GM18519 (cell line): ENCODE measurements around the gene PARD3.

Source experiments
- ATAC-seq: cut with Tn5 transposase; IDR thresholded peaks from one replicate; pipeline ENCODE4 v1.9.1; 2021; ENCODE audit warnings: mild to moderate bottlenecking, moderate library complexity; ENCODE audit not compliant: unreplicated experiment, low FRiP score

The PARD3 gene

DNA sequence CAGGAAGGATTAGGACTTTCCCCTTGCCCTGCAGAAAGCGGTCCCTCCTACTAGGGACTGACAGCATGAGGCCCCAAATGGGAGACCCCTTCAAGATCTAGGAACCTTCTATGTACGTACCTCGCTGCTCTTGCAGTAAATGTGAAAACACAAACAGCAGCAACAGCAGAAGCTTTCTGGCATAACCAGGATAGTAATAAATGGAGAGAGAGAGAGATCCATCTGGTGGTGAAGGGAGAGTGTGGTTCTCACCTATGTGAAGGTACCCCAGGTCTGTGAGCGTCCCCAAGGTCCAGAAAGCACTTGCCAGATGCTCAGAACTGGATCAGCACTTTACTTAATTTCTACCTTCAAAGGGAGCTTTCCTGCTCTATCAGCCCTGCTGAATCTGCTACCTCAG lies 592.7 kb downstream of the PARD3 start:
- ATAC-seq: no peak

DNA sequence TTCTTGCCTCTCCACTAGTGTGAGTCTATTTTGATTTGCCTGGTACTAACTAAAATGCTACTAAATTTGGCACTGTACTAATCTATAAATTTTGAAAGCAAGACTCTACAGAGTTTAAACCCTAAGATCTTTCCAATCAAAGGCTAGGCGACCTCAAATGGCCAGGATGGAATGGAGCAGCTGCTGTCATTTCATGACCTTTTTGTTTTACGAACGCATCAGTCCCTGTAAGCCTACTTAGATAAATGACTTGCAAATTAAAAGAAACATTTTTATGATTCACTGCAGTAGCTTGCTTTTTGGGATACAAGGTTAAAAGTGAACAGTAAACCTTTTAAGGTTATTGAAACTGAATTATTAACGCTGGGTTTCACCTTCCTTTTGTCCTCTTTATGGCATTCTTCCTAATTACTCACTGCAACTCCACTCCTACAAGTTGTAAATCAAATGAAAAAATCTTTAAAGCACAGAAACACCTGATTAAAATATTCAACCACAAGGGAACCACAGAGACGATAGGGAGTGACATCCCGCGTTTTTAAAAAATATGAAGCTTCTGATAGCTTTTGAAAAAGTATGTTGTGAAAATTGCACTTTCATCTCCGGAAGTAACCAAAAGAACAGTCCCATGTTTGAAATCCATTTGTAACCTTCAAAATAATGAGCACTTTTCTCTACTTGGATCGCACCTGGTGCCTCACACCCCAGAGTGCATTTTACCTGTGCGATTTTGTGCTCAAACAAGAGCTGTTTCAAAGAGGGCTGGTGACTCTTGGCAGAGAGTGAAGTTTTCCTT lies 595.1 kb downstream of the PARD3 start:
- ATAC-seq: no peak

DNA sequence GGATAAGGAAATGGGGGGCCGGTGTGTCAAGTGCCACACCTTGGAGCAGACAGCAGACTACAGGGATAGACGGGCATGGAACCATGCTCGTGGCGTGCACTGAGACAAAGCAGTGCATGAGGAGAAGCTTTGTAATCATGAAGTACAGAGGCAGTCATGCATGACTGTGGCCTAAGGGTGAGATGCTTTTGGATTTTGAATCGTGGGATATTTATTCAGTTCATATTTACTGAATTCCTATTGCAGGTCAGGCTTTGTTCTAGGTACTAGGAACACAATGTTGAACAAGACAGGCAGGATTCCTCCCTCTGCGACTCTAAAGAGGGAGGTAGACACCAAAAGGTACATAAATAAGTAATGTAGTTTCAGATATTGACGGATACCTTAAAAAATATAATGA lies 597.6 kb downstream of the PARD3 start:
- ATAC-seq: no peak

DNA sequence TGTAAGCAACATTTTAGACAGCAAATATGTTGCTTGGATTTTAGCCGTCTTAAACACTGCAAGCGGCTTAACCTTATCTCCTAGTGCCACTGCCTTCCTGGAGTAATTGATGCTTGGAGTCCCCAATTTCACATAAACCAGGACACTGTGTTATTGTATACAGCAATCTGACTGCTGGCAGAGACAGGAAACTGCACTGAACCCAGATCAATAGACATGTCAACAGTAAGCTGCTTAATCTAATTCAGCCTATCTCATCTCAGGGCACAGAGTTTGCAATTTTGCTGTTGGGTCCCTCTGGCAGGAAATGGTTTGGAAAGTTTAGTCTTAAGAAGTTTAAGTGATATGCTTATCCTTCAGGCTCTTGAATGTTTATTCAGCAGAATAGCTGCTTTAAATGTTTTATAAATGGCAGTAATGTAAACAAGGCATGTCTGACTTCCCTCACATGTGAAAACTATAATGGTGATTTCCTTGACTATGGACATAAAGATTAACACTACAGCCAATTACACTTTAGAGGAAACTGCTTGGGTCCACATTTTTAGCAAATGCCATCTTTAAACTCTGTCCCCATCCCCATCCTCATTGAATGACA lies 598.6 kb downstream of the PARD3 start:
- no peak for ATAC-seq

DNA sequence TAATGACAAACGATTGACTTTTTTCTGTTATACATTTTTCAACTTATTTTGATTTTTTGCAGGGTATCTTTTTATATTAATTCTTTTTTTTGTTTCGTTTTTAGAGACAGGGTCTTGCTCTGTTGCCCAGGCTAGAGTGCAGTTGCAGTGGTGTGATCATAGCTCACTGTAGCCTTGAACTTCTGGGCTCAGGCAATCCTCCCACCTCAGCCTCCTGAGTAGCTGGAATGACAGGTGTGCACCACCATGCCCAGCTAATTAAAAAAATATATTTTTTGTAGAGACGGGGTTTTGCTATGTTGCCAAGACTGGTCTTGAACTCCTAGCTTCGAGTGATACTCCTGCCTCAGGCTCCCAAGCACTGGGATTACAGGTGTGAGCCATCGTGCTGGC lies 601.3 kb downstream of the PARD3 start:
- ATAC-seq: no peak

DNA sequence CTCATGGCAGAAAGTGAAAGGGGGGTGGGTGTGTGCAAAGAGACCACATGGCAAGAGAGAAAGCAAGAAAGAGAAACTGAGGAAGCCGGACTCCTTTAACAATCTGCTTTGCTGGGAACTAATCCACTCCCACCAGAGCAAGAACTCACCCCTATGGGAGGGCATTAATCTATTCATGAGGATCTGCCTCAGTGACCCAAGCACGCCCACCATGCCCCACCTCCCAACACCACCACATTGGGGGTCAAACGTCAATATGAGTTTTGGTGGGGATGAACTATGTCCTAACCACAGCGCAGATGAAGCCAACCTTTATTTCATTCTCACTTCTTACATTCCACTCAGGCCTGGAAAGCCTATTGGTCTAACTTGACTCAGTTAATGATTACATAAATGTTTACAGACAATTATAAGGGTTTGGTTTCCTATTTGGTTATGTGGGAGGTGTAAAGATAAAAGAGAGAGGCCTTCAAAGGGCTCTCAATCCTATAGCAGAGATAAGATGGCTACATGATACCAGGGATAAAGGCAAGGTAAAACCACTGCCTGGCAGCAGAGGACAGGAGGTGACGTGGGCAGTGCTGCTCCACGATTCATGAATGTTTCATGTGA lies 601.8 kb downstream of the PARD3 start:
- no peak for ATAC-seq

DNA sequence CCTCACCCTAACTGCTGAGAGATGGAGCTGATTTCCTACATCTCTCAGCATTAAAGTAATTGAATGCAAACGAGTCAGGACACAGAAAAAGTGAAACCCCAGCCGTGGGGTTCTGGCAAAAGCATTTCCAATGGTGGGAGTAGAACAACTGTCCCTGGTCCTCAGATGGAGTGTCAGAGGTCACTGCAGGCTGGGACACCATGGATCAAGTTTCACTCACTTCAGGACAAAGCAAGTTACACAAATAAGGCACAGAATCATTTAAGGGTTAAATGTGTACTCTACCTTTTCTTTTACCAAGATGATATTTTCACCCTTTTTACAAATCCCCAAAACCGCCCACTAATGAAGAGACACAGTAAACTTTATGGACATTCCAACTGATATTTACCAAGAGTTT lies 607.8 kb downstream of the PARD3 start:
- no peak for ATAC-seq

DNA sequence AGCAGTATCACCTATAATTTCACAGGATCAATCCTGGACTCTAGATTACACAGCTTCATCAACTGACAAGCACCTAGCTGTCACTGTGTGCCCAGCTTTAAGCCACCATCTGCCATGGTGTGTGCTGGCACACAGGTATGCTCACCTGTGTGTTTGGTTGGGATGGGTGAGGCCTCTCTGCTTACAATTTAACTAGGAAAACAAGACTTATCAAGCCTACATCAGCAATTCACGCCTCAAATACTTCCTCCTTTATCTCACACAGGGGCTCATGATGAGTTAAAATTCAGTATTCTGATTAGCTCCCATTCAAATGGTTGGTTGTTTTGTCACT lies 608.2 kb downstream of the PARD3 start:
- ATAC-seq: no peak

DNA sequence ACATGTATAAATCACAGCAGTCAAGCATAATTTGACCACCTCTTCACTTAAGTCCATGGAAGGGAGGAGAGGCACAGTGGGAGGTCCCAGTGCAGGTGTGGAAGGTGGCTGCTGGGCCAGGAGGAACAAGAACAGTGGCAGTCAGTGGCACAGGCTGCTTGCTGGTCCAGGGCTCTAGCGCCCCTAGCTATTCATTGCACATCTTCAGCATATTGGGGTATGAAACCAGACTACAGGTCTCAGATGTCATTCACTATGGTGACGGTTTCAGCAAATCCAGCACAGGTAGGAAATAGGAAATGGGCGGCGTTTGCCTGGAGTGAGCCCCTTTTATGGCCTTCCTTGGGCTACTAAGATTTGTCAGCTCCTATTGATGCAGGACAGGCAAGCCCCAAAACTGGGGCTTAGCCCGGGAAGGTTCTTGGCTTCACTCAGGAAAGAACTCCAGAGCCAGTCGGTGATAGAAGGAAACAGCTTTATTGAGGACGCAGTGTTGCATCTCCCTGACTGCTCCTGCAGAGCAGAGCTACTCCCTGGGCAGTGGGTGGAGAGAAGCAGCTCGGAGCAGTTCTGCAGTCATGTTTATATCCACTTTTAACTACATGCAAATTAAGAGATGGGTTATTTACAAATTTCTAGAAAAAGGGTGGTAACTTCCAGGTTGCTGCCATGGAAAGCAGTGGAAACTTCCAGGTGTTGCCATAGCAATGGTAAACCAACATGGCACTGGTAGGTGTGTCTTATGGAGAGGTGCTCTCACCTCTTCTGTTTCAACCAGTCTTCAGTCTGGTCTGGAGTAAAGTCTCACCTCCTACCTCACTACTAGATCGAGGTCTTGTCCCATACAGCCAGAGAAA lies 608.8 kb downstream of the PARD3 start:
- ATAC-seq: no peak

DNA sequence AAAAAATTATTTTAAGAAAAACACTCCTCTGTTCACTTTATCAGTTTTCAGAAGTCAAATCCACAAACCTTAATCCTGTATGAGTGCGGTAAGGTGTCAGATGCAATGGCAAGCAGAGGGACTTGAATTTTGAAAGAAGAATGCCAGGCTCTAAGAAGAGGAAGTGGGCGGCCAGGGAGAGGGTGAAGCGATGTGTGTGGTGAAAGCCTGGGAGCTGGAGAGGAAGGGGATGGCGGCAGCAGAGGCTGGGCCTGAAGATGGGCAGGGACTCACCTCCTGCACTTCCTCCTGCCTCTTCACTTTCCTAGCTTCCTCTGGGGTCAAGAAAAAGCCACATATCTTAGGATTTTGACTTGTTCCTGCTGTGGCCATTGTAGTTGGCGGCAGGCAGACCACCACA lies 609.6 kb downstream of the PARD3 start:
- ATAC-seq: no peak

DNA sequence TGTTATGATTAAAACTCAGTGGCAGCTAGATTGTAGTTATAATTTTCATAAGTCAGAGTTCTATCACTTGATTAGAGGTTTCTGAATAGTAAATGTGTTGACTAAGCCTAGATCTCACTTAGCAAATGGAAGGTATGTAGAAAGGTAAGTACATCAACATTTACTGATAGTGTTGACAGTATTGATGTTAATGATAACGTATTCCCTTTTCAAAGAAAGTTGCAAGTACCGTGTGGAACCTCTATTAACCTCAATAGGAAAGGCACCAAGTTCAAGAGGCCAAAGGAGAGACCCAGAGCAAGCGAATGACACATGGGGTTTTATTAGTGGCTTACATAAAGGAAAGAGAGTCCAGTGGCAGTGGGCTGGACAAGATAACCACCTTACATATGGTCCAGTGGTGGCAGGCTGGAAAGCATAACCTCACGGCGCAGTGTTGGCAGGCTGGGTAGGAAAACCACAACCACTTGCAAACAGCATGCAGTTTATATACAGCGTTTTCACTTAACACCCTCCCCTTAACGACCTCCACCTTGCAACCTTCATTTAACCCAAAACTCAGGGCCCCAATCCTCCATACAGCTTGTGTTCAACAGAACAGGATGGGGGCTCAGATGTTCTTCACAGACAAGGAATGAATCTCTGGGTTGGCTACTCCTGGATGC lies 611.0 kb downstream of the PARD3 start:
- no peak for ATAC-seq

DNA sequence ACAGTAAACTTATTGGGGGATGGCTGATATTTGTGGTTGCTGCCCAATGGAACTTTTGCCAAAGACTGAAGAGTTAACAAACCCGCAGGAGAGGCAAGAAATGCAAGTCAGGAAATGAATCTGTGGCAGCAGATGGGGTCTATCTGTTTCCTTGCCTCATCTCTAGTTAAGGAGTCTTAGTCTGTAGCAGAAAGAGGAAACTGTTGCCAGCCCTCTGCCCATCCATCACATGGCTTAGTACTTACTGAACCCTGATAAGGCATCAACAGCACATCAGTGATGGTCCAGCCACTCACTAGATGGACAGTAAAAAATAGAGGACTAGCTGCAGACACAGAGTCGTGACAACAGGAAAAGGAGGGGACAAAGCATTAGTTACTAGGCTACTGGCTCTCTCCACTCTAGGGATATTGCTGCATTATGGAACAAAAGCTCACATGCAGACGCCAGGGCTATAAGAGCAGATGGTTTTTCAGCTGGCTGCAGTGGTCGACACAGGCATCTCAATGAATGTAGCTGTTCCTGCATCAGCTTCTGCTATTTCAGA lies 614.7 kb downstream of the PARD3 start:
- no peak for ATAC-seq

DNA sequence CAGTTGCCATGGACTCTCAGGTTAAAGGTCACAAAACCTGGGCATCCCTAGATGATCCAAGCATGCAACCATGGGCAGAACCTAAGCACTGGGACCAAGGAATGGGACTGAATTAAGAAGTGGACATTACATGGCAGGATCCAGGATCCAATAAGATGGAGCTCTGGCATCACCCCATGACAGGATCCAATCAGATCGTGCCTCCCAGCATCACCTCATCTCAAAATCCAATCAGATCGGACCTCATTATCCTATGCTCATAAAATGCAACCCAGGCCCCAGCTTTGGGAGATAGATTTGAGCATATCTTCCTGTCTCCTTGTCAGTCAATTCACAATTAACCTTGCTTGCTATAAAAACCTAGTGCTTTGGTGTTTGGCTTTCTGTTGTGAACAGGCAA lies 616.1 kb downstream of the PARD3 start:
- ATAC-seq: no peak

DNA sequence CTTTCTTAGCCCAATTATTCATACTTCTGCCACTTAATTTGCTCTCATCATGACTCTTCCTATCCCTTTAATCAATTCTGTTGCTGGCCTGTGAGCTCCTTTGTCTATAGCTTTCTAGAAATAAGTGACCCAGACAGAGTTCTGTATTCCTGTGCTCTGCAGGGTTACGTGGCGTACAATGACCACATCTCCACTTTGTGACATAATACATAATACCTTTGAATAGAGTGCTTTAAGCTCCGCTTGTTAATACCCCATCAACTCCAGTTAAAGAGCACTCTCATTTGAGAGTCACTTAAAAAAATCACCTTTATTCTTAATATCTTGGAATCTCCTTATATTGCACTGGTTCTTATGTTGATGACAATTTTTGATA lies 619.0 kb downstream of the PARD3 start:
- ATAC-seq: no peak

DNA sequence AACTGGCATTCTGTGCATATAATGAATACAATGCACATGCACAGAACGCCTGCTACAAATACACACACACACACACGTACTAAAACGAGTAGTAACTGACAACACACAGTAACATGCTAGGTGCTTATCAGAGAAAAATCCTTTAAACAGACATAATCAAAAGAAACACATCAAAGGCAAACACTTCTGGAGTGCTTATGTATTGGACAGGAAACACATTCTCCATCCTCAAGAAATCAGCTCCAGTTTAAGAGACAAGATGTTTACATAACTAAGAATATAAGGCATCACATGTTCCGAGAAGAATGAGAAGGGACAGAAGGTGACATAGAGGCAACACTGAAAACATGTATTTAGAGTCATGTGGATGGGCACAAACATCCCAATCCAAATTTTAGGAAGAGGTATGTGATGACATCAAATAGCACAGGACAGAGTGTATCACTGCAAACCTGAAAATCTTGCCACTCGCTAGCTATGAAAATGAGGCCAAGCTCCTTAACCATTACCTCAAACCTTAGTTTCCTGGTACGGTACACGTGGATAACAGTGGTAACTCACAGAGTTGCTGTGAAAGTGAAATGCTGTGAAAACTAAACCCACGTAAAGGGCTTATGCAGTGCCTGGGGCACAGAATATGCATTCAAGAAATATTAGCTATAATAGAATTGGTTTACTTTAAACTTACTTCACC lies 619.6 kb downstream of the PARD3 start:
- ATAC-seq: no peak

DNA sequence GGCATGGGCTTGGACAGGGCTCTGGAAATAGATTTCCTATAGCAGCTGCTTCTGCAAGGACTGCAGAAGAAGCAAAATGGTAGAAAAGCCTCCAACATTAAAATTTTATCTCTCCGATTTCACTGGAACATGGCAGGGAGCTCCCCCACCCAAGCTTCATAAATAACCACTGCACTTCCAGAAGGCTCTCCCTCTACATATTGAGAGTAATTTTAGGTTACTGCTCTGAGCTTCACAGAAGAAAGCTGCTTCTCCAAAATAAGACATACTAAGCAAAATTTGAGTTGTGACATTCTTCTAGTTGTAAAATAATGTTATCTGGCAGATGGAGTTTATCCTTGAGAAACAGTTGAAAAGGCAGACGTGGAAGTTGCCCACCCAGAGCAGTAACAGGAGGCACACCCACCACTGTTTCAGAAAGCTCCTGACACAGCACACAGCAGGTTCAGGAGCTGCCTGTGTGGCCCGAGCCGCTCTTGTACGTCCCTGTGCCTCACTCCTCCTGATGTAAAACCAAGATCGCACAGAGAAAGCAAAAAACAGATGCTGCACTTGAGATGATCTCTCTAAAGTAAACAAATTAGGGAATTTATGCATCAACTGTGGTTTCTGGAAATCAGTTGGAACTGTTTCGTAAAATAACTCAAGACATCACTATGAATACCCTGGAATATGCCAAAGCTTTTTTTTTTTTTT lies 621.0 kb downstream of the PARD3 start:
- no peak for ATAC-seq

DNA sequence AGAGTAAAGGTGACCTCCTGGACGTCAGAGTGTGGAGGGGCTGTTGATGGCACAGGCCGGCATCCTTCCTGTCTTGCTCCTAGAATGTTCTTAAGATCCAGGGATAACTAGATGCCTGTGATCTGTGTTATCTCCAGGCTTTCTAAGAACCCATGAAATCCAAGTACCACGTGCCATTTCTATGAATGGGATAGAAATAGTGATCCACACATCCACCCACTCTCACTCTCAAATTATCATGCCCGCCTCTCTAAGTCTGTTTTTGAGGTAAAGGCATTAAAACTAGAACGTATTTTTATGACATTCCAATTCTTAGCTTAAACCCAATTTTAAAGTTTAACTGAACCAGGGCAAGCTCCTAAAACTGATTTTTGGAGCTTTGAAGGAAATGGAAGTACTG lies 622.5 kb downstream of the PARD3 start:
- no peak for ATAC-seq

DNA sequence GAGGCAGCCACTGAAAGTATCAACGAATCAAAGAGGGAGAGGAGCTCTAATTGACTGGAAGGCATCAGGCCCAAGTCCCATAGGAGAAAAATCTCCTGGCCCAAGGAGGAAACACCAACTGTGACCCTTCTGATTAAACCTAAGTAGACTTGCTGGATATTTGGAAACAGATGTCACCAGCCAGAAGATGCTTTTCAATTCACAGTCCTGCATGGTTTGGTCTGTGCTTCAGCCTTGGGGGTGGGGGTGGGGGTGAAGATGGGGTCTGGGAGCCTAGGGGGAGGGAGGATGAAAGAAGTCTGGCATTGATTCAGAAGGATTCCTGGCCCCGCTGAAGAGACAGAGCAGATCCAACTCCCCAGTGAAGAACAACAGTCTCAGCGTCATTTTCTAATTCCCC lies 623.7 kb downstream of the PARD3 start:
- no peak for ATAC-seq

DNA sequence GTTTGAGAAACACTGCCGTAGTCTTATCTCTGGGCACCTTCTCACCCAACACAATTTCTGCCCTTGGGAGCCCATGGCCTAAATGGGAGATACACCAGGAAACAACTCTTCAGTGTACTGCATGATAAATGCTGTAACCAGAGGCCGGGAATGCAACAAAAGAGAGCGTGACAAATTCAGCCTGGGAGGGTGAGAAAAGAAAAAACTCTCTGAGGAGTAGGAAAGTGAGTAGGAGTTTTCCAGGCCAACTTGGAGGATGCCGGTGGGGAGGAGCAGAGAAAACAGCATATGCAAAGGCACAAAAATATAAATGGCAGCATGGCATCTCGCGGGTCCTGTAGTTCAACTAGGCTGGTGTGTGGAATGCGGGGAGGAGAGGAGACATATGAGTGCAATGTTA lies 624.5 kb downstream of the PARD3 start:
- no peak for ATAC-seq
